Neural progenitor cell (in vitro differentiated cells): ENCODE measurements around the gene DOCK4. TPM values are rescaled to one million over a fixed set of nuclear protein-coding genes. Genes with fewer than 3 reads are reported as not detected.

Experiments used
- DNase-seq: peaks from one replicate; pipeline ENCODE4 v3.0.0-alpha.2; 2016; ENCODE audit warnings: low spot score
- H2AFZ ChIP-seq: fragments of 200-600 bp; sonication (generic); replicated peaks from 2 replicates; pipeline ENCODE4 v1.6.1; 2016; ENCODE audit warnings: antibody characterized with exemption
- H3F3A ChIP-seq: fragments of 200-600 bp; sonication (generic); 2 replicates; pipeline ENCODE4 v1.6.1; 2016; ENCODE audit warnings: antibody characterized with exemption, low read depth
- H3K27ac ChIP-seq: fragments of 200-600 bp; sonication (generic); 2 replicates; pipeline ENCODE4 v1.5.1; 2016; ENCODE audit warnings: mild to moderate bottlenecking
- H3K27me3 ChIP-seq: fragments of 200-600 bp; sonication (generic); 2 replicates; pipeline ENCODE4 v1.6.1; 2016; ENCODE audit warnings: mild to moderate bottlenecking, moderate library complexity
- H3K36me3 ChIP-seq: fragments of 200-600 bp; sonication (generic); 2 replicates; pipeline ENCODE4 v1.5.1; 2016
- H3K4me1 ChIP-seq: fragments of 200-600 bp; sonication (generic); 2 replicates; pipeline ENCODE4 v1.6.1; 2016; ENCODE audit warnings: mixed run types
- H3K4me2 ChIP-seq: fragments of 200-600 bp; sonication (generic); 2 replicates; pipeline ENCODE4 v1.6.1; 2016
- H3K4me3 ChIP-seq: fragments of 200-600 bp; sonication (generic); 2 replicates; pipeline ENCODE4 v1.5.1; 2016
- H3K79me2 ChIP-seq: fragments of 200-600 bp; sonication (generic); 2 replicates; pipeline ENCODE4 v1.6.1; 2016; ENCODE audit warnings: low read depth
- H3K9ac ChIP-seq: fragments of 200-600 bp; sonication (generic); 2 replicates; pipeline ENCODE4 v1.6.1; 2016
- H3K9me3 ChIP-seq: fragments of 200-600 bp; sonication (generic); 2 replicates; pipeline ENCODE4 v1.5.1; 2016; ENCODE audit warnings: low read depth
- H4K20me1 ChIP-seq: fragments of 200-600 bp; sonication (generic); 2 replicates; pipeline ENCODE4 v1.6.1; 2016; ENCODE audit warnings: low read depth
- H3K27ac Mint-ChIP-seq: 3 replicates; pipeline ENCODE4 v1.8.0; 2021; ENCODE audit warnings: mixed read lengths
- H3K27me3 Mint-ChIP-seq: 2 replicates; pipeline ENCODE4 v1.8.0; 2022; ENCODE audit warnings: low read depth, mild to moderate bottlenecking, inconsistent platforms, moderate library complexity, mixed read lengths; ENCODE audit not compliant: insufficient read depth
- H3K36me3 Mint-ChIP-seq: 3 replicates; pipeline ENCODE4 v1.8.0; 2021; ENCODE audit warnings: mixed read lengths
- H3K4me1 Mint-ChIP-seq: 3 replicates; pipeline ENCODE4 v1.8.0; 2021; ENCODE audit warnings: mixed read lengths
- H3K4me3 Mint-ChIP-seq: 3 replicates; pipeline ENCODE4 v1.8.0; 2021; ENCODE audit warnings: mild to moderate bottlenecking, moderate library complexity, mixed read lengths
- H3K9me3 Mint-ChIP-seq: 3 replicates; pipeline ENCODE4 v1.8.0; 2020; ENCODE audit warnings: mixed read lengths
- CTCF ChIP-seq: fragments of 200-600 bp; sonication (generic); IDR thresholded peaks from 2 replicates; pipeline ENCODE4 v1.5.1; 2017; ENCODE audit warnings: antibody characterized with exemption, mild to moderate bottlenecking
- EZH2 ChIP-seq: fragments of 200-600 bp; sonication (generic); IDR thresholded peaks from 2 replicates; pipeline ENCODE4 v1.6.1; 2017; ENCODE audit warnings: antibody characterized with exemption, mild to moderate bottlenecking, moderate library complexity
- EZH2phosphoT487 ChIP-seq: fragments of 200-600 bp; sonication (generic); IDR thresholded peaks from 2 replicates; pipeline ENCODE4 v1.6.1; 2017; ENCODE audit warnings: antibody characterized with exemption
- total RNA-seq: library from RNA; depleted of rRNA; stranded (reverse); fragments of >200 nt; gene quantifications from 2 replicates; pipeline ENCODE4 v1.2.3, GENCODE V29; 2015; ENCODE audit warnings: low replicate concordance

Gene DOCK4
- total RNA-seq, 1 donor from 2014 or later: 11.4 TPM

- H3K27ac ChIP-seq: no peak overlapping the region
- no peaks in the 10 kb centered on the region for H3K79me2 ChIP-seq
- Mint-ChIP-seq H3K36me3 (peaks cover 2% of the 10 kb centered on the region), H3K27ac (no peak overlapping the region), H3K9me3 (peaks cover 2% of the 10 kb centered on the region), H3K4me1 (peaks cover 9% of the 10 kb centered on the region), H3K27me3 (peaks cover 2% of the 10 kb centered on the region), H3K4me3 (no peak overlapping the region)
- no peaks in the 10 kb centered on the region for H3F3A ChIP-seq
- no peaks in the 10 kb centered on the region for H4K20me1 ChIP-seq
- no peak overlapping the region for H3K9ac ChIP-seq
- no peak overlapping the region for H3K4me3 ChIP-seq
- H3K36me3 ChIP-seq: no peaks in the 10 kb centered on the region
- H3K9me3 ChIP-seq: no peaks in the 10 kb centered on the region
- no peaks in the 10 kb centered on the region for H3K27me3 ChIP-seq
- no peak for DNase-seq
- no peak for TF ChIP-seq CTCF
- no peak for TF ChIP-seq EZH2phosphoT487
- no peak for TF ChIP-seq EZH2
- no peak overlapping the region for H3K4me2 ChIP-seq
- H2AFZ ChIP-seq: no peak overlapping the region
- no peaks in the 10 kb centered on the region for H3K4me1 ChIP-seq
Observed at GRCh38 chr7:112097524-112097923, 108.7 kb downstream of the DOCK4 start.

- Histone ChIP-seq H3K9ac (no peak overlapping the region), H3K4me1 (no peaks in the 10 kb centered on the region)
Observed at GRCh38 chr7:112093409-112093808, 112.8 kb downstream of the DOCK4 start.

GRCh38 chr7:112092709-112093395, 113.3 kb downstream of the DOCK4 start:
- Histone ChIP-seq H3K4me2 (no peak overlapping the region), H3K27ac (no peak overlapping the region), H4K20me1 (no peaks in the 10 kb centered on the region), H3K27me3 (no peaks in the 10 kb centered on the region), H3K36me3 (no peaks in the 10 kb centered on the region), H3F3A (no peaks in the 10 kb centered on the region), H3K9me3 (no peaks in the 10 kb centered on the region), H2AFZ (no peak overlapping the region), H3K9ac (no peak overlapping the region), H3K4me3 (no peak overlapping the region), H3K79me2 (no peaks in the 10 kb centered on the region), H3K4me1 (no peaks in the 10 kb centered on the region)
- no peak overlapping the region for H3K4me3 Mint-ChIP-seq
- H3K36me3 Mint-ChIP-seq: no peaks in the 10 kb centered on the region
- no peak overlapping the region for H3K27ac Mint-ChIP-seq
- H3K4me1 Mint-ChIP-seq: peaks cover 14% of the 10 kb centered on the region
- H3K9me3 Mint-ChIP-seq: no peaks in the 10 kb centered on the region
- TF ChIP-seq EZH2phosphoT487 (no peak), EZH2 (no peak), CTCF (no peak)
- no peak for DNase-seq
- H3K27me3 Mint-ChIP-seq: no peaks in the 10 kb centered on the region

More at GRCh38 chr7:112093409-112093808, 112.8 kb downstream of the DOCK4 start:
- no peaks in the 10 kb centered on the region for H3K36me3 Mint-ChIP-seq
- H3K9me3 ChIP-seq: no peaks in the 10 kb centered on the region
- H3K27me3 Mint-ChIP-seq: no peaks in the 10 kb centered on the region
- no peak overlapping the region for H3K27ac ChIP-seq
- no peaks in the 10 kb centered on the region for H3K79me2 ChIP-seq
- H3F3A ChIP-seq: no peaks in the 10 kb centered on the region
- H3K36me3 ChIP-seq: no peaks in the 10 kb centered on the region
- DNase-seq: no peak
- H3K4me3 Mint-ChIP-seq: no peak overlapping the region
- H3K4me1 Mint-ChIP-seq: peaks cover 14% of the 10 kb centered on the region
- TF ChIP-seq EZH2phosphoT487 (no peak), EZH2 (no peak), CTCF (no peak)
- H3K27me3 ChIP-seq: no peaks in the 10 kb centered on the region
- no peak overlapping the region for H2AFZ ChIP-seq
- H3K27ac Mint-ChIP-seq: no peak overlapping the region
- no peaks in the 10 kb centered on the region for H4K20me1 ChIP-seq
- no peaks in the 10 kb centered on the region for H3K9me3 Mint-ChIP-seq
- no peak overlapping the region for H3K4me2 ChIP-seq
- no peak overlapping the region for H3K4me3 ChIP-seq
